GM12874 (cell line): ENCODE data around the gene SMIM45.

Experiments
- CTCF ChIP-seq: IDR thresholded peaks from 2 replicates; pipeline ENCODE4 v1.5.1; 2011; ENCODE audit warnings: low read depth, mild to moderate bottlenecking, control low read depth, low read length, moderate library complexity; ENCODE audit not compliant: insufficient read depth

Gene SMIM45

GRCh38 chr22:41946629-41947423, 5.1 kb upstream of the SMIM45 start, which contains the start of gene CENPM:
TSS of gene CENPM (minus strand) at chr22:41947152. CDS start at chr22:41947076, 76 bp downstream.
- no peak for TF ChIP-seq CTCF

DNA sequence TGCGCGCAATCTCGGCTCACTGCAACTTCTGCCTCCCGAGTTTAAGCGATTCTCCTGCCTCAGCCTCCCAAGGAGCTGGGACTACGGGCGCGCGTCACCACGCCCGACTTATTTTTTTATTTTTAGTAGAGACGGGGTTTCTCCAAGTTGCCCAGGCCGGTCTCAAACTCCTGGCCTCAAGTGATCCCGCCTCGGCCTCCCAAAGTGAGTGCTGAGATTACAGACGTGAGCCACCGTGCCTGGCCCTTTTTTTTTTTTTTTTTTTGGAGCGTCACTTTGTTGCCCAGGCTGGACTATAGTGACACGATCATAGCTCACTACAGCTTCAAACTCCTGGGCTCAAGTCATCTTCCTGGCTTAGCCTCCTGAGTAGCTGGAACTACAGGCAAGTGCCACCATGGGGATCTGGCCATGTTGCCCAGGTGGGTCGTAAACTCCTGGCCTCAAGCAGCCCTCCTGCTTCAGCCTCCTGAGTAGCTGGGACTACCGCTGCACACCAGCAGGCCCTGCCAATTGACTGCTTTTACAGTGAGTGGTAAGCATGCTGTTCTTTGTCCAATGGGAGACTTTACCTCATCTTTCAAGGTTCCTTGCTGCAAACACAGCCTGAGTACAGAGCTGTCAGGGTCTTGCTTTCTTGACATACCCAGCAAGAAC, 4.4 kb upstream of the SMIM45 start:
- TF ChIP-seq CTCF: no peak

GRCh38 chr22:41948142-41948541, 3.8 kb upstream of the SMIM45 start:
- TF ChIP-seq CTCF: no peak

- no peak for TF ChIP-seq CTCF
These were observed 2.5 kb upstream of the SMIM45 start for GRCh38 chr22:41949297-41949965.

GRCh38 chr22:41952713-41953112, 763 bp downstream of the SMIM45 start:
- no peak for TF ChIP-seq CTCF

DNA sequence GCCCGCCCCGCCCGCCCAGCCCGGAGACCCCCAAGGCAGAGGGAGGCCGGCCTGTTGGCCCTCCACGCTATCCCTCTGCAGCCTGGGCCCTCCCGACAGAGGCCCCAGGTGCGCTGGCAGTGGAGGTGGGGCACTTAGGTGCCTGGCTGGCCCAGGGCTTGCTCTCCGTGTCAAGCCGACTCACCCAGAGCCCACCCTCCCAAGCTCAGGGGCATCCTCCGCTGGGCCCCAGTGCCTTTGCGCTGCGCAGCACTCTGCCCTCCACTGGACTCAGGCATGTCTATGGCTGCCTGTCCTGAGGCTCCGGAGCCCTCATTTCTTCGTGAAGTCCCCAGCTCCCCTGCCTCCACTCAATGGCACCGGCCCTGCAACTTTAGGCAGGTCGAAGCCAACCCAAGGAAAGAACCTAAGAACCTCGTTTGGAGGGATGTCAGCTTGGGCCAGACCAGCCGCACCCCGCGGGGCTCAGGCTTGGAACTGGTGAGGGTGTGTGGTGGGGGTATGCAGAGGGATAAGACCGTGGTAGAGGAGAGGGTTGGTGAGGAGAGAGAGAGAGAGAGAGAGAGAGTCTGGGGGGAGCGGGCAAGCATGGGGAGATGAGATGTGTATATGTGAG, 6.1 kb downstream of the SMIM45 start:
- no peak for TF ChIP-seq CTCF

- TF ChIP-seq CTCF: no peak
These were observed 11.6 kb downstream of the SMIM45 start for GRCh38 chr22:41963453-41964111.
